Fibroblast of peridontal ligament (primary cell): ENCODE results near the gene DOLPP1.
"Not testable (repeated sequence)": the region's sequence is repeated elsewhere in the genome, so short reads cannot be mapped to it uniquely, and the experiment has no call there.

Source experiments
- DNase-seq: peaks from one replicate; pipeline ENCODE4 v3.0.0-alpha.2; 2010; ENCODE audit errors: extremely low read depth

Gene DOLPP1

DNA sequence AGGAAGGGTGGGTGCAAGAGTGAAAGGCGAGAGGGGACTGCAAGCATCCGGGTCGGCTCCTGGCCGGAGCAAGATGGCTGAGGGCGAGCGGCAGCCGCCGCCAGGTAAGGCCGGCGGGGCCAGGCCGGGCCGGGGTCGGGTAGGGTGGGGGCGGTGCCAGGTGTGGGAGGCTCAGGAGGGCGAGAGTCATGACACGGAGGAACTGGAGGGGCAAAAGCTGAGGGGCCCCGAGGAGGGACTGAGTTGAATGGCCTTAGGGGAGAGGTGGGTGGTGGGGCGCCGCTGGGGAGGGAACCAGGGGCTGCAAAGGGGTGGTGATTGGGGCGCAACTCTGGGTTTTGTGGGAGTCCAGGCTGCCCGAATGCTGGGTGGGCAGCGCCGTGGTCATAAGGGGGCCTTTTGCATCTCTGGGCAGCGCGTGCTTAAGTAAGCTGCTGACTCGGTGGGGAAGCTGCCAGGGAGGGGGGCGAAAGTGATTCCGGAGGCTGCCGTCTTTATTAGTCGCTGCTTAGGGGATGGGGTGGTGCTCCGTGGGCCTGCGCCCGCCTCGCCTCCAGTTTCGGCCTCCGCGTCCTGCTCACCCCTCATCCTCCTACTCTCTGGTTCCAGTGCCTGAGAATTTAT lies 30.7 kb downstream of the DOLPP1 start:
- peak; percentile 49 for DNase-seq

DNA sequence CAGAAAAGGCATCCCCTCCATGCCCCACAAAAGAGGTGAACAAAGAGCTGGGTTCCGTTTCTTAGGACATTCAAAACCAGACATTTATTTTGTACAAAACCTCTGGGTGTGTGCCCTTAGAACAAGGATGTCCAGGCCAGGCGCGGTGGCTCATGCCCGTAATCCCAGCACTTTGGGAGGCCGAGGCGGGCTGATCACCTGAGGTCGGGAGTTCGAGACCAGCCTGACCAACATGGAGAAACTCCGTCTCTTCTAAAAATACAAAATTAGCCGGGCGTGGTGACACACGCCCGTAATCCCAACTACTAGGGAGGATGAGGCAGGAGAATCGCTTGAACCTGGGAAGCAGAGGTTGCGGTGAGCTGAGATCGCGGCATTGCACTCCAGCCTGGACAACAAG lies 31.6 kb downstream of the DOLPP1 start:
- DNase-seq, result not testable (repeated sequence)

GRCh38 chr9:129113645-129114304 lies 32.9 kb downstream of the DOLPP1 start:
- DNase-seq, result no peak

DNA sequence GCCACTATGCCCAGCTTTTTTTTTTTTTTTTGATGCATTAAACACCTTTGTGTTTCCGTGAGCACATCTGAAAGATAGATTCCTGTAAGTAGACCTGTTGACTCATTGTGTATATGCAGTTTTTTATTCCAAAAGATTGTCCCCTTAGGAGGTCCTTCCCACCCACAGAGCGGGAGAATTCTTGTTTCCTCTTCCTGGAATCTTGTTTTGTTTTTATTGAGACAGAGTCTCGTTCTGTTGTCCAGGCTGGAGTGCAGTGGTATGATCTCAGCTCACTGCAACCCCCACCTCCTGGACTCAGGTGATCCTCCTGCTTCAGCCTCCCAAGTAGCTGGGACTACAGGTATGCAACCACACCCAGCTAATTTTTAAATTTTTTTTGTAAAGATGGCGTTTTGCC lies 37.9 kb downstream of the DOLPP1 start:
- DNase-seq, result no peak

DNA sequence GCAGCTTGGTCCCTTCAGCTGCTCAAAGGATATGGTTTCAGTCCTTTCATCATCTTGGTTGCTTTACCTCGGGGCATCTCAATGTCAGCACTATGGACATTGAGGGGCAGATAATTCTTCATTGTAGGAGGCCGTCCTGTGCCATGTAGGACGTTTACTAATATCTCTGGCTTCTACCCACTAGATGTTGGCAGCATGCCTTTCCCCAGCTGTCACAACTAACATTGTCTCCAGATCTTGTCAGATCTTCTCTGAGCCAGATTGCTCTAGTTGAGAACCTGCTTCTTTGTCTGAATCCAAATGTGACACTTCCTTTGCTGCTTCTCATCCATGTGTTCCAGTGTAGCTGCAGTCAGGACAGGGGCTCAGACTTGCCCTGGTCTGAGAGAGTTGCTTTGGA lies 40.6 kb downstream of the DOLPP1 start:
- DNase-seq, result peak; percentile 52

GRCh38 chr9:129122133-129122532 lies 41.2 kb downstream of the DOLPP1 start:
- no peak for DNase-seq

- DNase-seq, result not testable (repeated sequence)
Observed at GRCh38 chr9:129122976-129123375, 42.1 kb downstream of the DOLPP1 start.

GRCh38 chr9:129124506-129125069 lies 43.7 kb downstream of the DOLPP1 start:
- DNase-seq, result no peak

- DNase-seq, result peak; percentile 88
Observed at GRCh38 chr9:129125478-129125877, 44.6 kb downstream of the DOLPP1 start.

DNA sequence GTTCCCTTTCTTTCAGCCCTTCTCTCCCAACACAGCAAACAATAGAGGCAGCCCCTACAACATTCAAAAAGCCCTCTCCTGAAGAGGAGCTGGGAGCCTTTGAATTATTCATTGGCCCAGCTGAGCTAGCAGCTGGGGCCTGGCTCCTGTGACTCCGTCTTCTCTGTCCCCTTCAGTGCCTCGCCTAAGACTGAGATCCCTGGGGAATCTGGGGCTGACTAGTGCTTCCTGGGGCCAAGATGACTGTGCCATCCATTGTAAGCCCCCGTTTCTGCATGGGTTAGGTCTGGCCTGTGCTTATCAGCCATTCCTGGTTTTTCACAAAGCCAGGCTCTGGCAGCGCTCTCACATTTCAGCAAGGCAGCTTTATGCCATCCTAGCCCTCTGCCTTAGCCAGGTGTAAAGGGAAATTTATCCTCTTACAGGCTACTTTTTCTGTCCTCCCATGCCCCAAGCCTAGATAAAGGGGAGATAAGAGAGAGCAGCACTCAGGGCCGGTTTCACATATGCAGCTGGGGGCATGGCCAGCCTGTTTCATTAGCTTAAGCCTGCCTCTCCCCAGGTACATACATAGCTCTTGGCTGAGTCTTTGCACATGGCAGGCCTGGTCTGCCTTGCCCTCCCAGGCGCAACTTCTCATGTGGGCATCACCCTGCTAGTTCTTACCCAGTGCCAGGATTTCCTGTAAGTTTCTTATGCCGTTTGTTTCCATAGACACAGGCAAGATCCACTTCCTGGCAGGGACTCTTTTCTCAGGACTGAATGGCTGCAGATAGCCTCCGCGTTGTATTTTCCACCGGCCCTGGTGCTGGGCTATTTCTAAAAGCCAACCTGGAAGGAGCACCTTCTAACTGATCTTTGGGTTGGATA lies 46.1 kb downstream of the DOLPP1 start:
- DNase-seq, result no peak

DNA sequence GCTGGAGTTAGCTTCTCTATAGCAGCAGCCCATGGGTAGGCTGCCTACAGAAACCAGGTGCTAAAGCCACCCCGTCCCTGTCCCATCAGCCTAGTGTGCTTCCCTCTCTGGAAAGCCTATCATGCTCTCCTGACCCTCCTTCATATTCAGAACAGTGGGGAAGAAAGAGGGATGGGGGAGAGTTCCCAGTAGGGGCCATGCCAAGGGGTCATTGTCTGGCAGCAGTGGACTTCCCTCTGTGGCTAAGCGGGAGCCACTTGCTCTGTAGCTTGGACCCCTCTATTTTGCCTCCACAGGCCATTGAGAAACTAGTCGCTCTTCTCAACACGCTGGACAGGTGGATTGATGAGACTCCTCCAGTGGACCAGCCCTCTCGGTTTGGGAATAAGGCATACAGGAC lies 47.8 kb downstream of the DOLPP1 start:
- no peak for DNase-seq

- DNase-seq, result not testable (repeated sequence)
Observed at GRCh38 chr9:129130271-129130670, 49.4 kb downstream of the DOLPP1 start.

- no peak for DNase-seq
Observed at GRCh38 chr9:129130791-129131190, 49.9 kb downstream of the DOLPP1 start.

DNA sequence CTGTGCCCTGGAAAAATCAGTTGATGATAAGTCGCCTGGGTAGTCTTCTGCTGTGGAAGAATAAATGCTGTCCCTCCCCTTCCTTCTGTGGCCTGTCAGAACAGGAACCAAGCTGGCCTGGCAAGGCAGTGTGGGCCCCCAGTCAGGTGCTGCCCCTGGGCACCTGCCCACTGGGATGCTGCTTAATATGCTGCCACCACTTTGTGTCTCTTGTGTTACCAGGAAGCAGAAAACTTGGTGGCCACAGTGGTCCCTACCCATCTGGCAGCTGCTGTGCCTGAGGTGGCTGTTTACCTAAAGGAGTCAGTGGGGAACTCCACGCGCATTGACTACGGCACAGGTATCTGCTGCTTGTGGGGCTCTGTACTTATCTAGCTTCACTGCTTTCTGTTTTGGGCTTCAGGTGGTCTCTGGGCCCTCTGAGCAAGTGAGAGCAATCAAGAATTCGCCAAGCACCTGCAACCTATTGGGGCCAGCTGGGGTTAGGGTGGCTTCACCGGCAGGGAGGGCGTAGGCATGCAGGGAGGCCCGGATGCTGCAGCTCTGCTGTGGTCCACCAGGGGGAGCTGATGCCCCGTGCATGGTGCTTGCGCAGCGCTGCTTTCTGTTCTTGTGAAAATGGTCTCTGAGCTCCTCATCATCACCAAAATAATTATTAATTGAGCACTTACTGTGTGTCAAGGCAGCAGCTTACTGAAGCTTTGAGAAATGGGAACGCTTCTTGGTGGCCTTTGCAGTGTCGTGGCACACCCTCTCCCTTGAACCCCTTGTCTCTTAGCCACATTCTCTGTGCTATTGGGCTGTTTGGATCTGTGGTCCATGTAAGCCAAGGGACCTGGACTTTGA lies 50.6 kb downstream of the DOLPP1 start:
- peak; percentile 67 for DNase-seq

GRCh38 chr9:129133082-129133481 lies 52.2 kb downstream of the DOLPP1 start:
- no peak for DNase-seq

GRCh38 chr9:129135476-129135875 lies 54.6 kb downstream of the DOLPP1 start:
- DNase-seq, result no peak

DNA sequence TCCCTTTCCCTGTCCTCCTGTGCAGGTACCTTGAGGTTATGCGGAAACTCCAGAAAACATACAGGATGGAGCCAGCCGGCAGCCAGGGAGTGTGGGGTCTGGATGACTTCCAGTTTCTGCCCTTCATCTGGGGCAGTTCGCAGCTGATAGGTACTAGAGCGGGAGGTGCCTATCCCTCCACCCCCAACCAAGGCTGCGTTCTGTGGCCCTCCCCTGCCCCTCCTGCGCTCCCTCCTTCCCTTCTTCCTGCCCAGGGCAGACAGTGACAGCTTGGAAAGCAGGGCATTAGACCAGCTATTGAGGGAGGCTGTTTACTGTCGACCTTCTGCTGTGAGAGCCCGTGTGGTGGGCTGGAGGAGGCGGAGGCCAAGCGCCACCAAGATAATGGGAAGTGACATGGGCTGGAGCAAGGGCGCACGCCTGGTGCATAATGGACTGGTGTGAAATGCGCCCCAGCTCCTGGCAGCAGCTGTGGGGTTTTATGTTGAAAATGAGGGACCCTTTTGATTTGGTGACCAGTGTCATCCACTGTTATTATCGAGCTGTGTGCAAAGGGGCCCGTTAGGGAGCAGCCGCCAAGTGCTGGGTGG lies 55.6 kb downstream of the DOLPP1 start:
- no peak for DNase-seq

- no peak for DNase-seq
Observed at GRCh38 chr9:129137292-129138143, 56.6 kb downstream of the DOLPP1 start.

GRCh38 chr9:129138144-129138462 lies 57.2 kb downstream of the DOLPP1 start:
- DNase-seq, result no peak
